H1 (cell line): ENCODE measurements around the gene TIGD6. TPM values are rescaled to one million over a fixed set of nuclear protein-coding genes. Genes with fewer than 3 reads are reported as not detected.

Source experiments
- CTCF ChIA-PET: fragments of 300-600 bp; sonication (Branson Sonifier 250); formaldehyde crosslinking; loops from one replicate; lab custom pipeline; 2021; ENCODE audit not compliant: partially characterized antibody; lab: Charles Lee
- POLR2A ChIA-PET: fragments of 300-600 bp; sonication (Branson Sonifier 250); formaldehyde crosslinking; loops from one replicate; lab custom pipeline; 2021; ENCODE audit warnings: inconsistent platforms; ENCODE audit not compliant: partially characterized antibody; lab: Charles Lee
- DNase-seq, 2 experiments: peaks; one replicate each; pipeline versions ENCODE4 v3.0.0 to v3.0.0-alpha.2; 2010 to 2022; ENCODE audit warnings: low spot score in 2 of 2, low read depth in 1 of 2, mixed read lengths in 1 of 2
- FAIRE-seq: peaks from 2 replicates; lab custom pipeline; 2011; peaks lifted over from hg19 to GRCh38; lab: Jason Lieb, UNC
- H2AFZ ChIP-seq: 2 replicates; pipeline ENCODE4 v1.8.1; 2012; ENCODE audit warnings: low read length, inconsistent platforms
- H2AK5ac ChIP-seq: 2 replicates; pipeline ENCODE4 v1.6.1; 2013; ENCODE audit warnings: low read depth, low read length
- H2BK120ac ChIP-seq: replicated peaks from 2 replicates; pipeline ENCODE3; 2013; ENCODE audit warnings: low read depth, low read length, inconsistent platforms
- H2BK12ac ChIP-seq: 2 replicates; pipeline ENCODE4 v1.6.1; 2013; ENCODE audit warnings: low read depth, low read length
- H2BK15ac ChIP-seq: 2 replicates; pipeline ENCODE4 v1.6.1; 2013; ENCODE audit warnings: low read length
- H2BK20ac ChIP-seq: 2 replicates; pipeline ENCODE4 v1.6.1; 2013; ENCODE audit warnings: low read length
- H2BK5ac ChIP-seq: 2 replicates; pipeline ENCODE4 v1.6.1; 2013; ENCODE audit warnings: low read depth, low read length
- H3K14ac ChIP-seq: 2 replicates; pipeline ENCODE4 v1.6.1; 2013; ENCODE audit warnings: inconsistent platforms; ENCODE audit not compliant: insufficient read length
- H3K18ac ChIP-seq: 2 replicates; pipeline ENCODE4 v1.6.1; 2013; ENCODE audit warnings: low read length; ENCODE audit errors: extremely low read depth
- H3K23ac ChIP-seq: 2 replicates; pipeline ENCODE4 v1.6.1; 2013; ENCODE audit warnings: inconsistent platforms; ENCODE audit not compliant: insufficient read length
- H3K23me2 ChIP-seq: 2 replicates; pipeline ENCODE4 v1.6.1; 2013; ENCODE audit warnings: low read depth, low read length
- H3K27ac ChIP-seq: 2 replicates; pipeline ENCODE4 v1.6.1; 2011; ENCODE audit warnings: low read depth, low read length, inconsistent platforms
- H3K27me3 ChIP-seq, 4 experiments: replicated peaks in 1 of 4; 1 replicate in 1 of 4; 2 replicates in 3 of 4; pipeline versions ENCODE4 v1.6.1 to v1.8.1; 2011 to 2013; ENCODE audit warnings: low read length in 3 of 4, mild to moderate bottlenecking in 3 of 4, inconsistent platforms in 2 of 4, mixed read lengths in 2 of 4, moderate library complexity in 1 of 4; ENCODE audit not compliant: control insufficient read depth in 3 of 4, insufficient read depth in 3 of 4; ENCODE audit errors: extremely low read depth in 1 of 4
- H3K36me3 ChIP-seq, 4 experiments: 2 replicates each; pipeline versions ENCODE4 v1.6.1 to v1.8.1; 2011 to 2013; ENCODE audit warnings: mild to moderate bottlenecking in 4 of 4, low read length in 3 of 4, moderate library complexity in 2 of 4, control low read depth in 1 of 4, inconsistent platforms in 1 of 4; ENCODE audit not compliant: insufficient read depth in 4 of 4, control insufficient read depth in 2 of 4
- H3K4ac ChIP-seq: replicated peaks from 2 replicates; pipeline ENCODE3; 2013; ENCODE audit warnings: low read length, low read depth, mixed read lengths, inconsistent platforms; ENCODE audit not compliant: insufficient read length
- H3K4me1 ChIP-seq, 4 experiments: replicated peaks in 1 of 4; 1 replicate in 1 of 4; 2 replicates in 3 of 4; pipeline versions ENCODE4 v1.6.1 to v1.8.1; 2011 to 2013; ENCODE audit warnings: low read length in 3 of 4, inconsistent platforms in 2 of 4, mixed read lengths in 1 of 4; ENCODE audit not compliant: insufficient read depth in 4 of 4, control insufficient read depth in 3 of 4
- H3K4me2 ChIP-seq, 2 experiments: 2 replicates each; pipeline versions ENCODE4 v1.6.1 to v1.8.1; 2011 to 2013; ENCODE audit warnings: low read depth in 2 of 2, low read length in 2 of 2, control low read depth in 1 of 2, inconsistent platforms in 1 of 2, mild to moderate bottlenecking in 1 of 2; ENCODE audit not compliant: insufficient read depth in 1 of 2
- H3K4me3 ChIP-seq, 4 experiments: fragments of 200-600, 300-600 bp in 1 of 4; sonication (generic), shearing (Covaris generic), sonication (Bioruptor Twin) in 1 of 4; 2 replicates each; pipeline versions ENCODE4 v1.5.1 to v1.8.1; 2011 to 2016; ENCODE audit warnings: low read length in 4 of 4, low read depth in 3 of 4, control low read depth in 2 of 4, inconsistent platforms in 2 of 4, mild to moderate bottlenecking in 2 of 4, mixed read lengths in 1 of 4, moderate library complexity in 1 of 4; ENCODE audit not compliant: insufficient read depth in 2 of 4; ENCODE audit errors: extremely low read depth in 1 of 4
- H3K56ac ChIP-seq: replicated peaks from 2 replicates; pipeline ENCODE3; 2013; ENCODE audit warnings: low read depth, mild to moderate bottlenecking, mixed read lengths, low read length, inconsistent platforms; ENCODE audit not compliant: insufficient read length
- H3K79me1 ChIP-seq: 2 replicates; pipeline ENCODE4 v1.6.1; 2013; ENCODE audit warnings: low read depth, low read length, control low read depth
- H3K79me2 ChIP-seq, 2 experiments: 2 replicates each; pipeline versions ENCODE4 v1.6.1 to v1.8.1; 2012 to 2013; ENCODE audit warnings: low read length in 2 of 2, mild to moderate bottlenecking in 2 of 2, inconsistent platforms in 1 of 2; ENCODE audit not compliant: insufficient read depth in 2 of 2, control insufficient read depth in 1 of 2
- H3K9ac ChIP-seq, 4 experiments: replicated peaks in 1 of 4; 1 replicate in 1 of 4; 2 replicates in 3 of 4; pipeline versions ENCODE4 v1.6.1 to v1.8.1; 2011 to 2013; ENCODE audit warnings: low read depth in 3 of 4, low read length in 3 of 4, control low read depth in 2 of 4, mild to moderate bottlenecking in 2 of 4, moderate library complexity in 2 of 4, inconsistent platforms in 1 of 4; ENCODE audit errors: extremely low read depth in 1 of 4
- H3K9me3 ChIP-seq, 2 experiments: 2 replicates each; pipeline versions ENCODE4 v1.6.1 to v1.8.1; 2012 to 2013; ENCODE audit warnings: mild to moderate bottlenecking in 2 of 2, moderate library complexity in 2 of 2, control low read depth in 1 of 2, inconsistent platforms in 1 of 2, low read depth in 1 of 2, low read length in 1 of 2, mixed read lengths in 1 of 2; ENCODE audit not compliant: insufficient read depth in 2 of 2
- H4K20me1 ChIP-seq, 2 experiments: replicated peaks in 1 of 2; 2 replicates each; pipeline versions ENCODE3 to v1.8.1; 2011 to 2013; ENCODE audit warnings: inconsistent platforms in 2 of 2, low read length in 2 of 2, mild to moderate bottlenecking in 1 of 2; ENCODE audit not compliant: insufficient read depth in 2 of 2, control insufficient read depth in 1 of 2
- H4K5ac ChIP-seq: 2 replicates; pipeline ENCODE4 v1.6.1; 2013; ENCODE audit warnings: low read length, low read depth, mixed read lengths, inconsistent platforms; ENCODE audit not compliant: insufficient read length
- H4K8ac ChIP-seq: 2 replicates; pipeline ENCODE4 v1.8.0; 2013; ENCODE audit warnings: mild to moderate bottlenecking, moderate library complexity, low read length, inconsistent platforms; ENCODE audit not compliant: insufficient read depth; ENCODE audit errors: extremely low read depth
- H4K91ac ChIP-seq: replicated peaks from 2 replicates; pipeline ENCODE3; 2013; ENCODE audit warnings: low read length, mixed read lengths, inconsistent platforms; ENCODE audit not compliant: insufficient read length
- RAD21 ChIP-seq, 2 experiments: IDR thresholded peaks in 1 of 2; conservative IDR thresholded peaks in 1 of 2; 2 replicates each; pipeline ENCODE4 v1.6.1; 2011; ENCODE audit warnings: low read depth in 2 of 2, low read length in 2 of 2, improper control_type of control experiment in 1 of 2, inconsistent platforms in 1 of 2, mild to moderate bottlenecking in 1 of 2, moderate library complexity in 1 of 2
- TCF12 ChIP-seq: IDR thresholded peaks from 2 replicates; pipeline ENCODE4 v1.6.1; 2011; ENCODE audit warnings: low read depth, mild to moderate bottlenecking, low read length
- WGBS, 2 experiments: shearing (Covaris generic) in 1 of 2; methylation state at CpG; one replicate each; pipeline versions ENCODE4 v1.1.6 to v1.1.7; 2013 to 2015; ENCODE audit warnings: low lambda C conversion rate in 2 of 2, mixed read lengths in 2 of 2, inconsistent platforms in 1 of 2, low coverage in 1 of 2, missing lambda C conversion rate in 1 of 2; ENCODE audit not compliant: insufficient replicate concordance in 2 of 2, insufficient coverage in 1 of 2, insufficient read length in 1 of 2; ENCODE audit errors: extremely low coverage in 1 of 2, missing lambda C conversion rate in 1 of 2; 5-methylcytosine and 5-hydroxymethylcytosine counted together
- polyA plus RNA-seq, 7 experiments: library from polyadenylated mRNA; depleted of rRNA in 3 of 7; stranded (reverse) in 5 of 7; unstranded in 2 of 7; fragments of >200 nt in 5 of 7; fragments of 200-250 nt in 2 of 7; gene quantifications; 1 replicate in 5 of 7; 2 replicates in 1 of 7; 4 replicates in 1 of 7; pipeline versions ENCODE4 v1.2.1 to v1.2.3, GENCODE V29; 2011 to 2013; ENCODE audit warnings: missing spikeins in 2 of 7, mixed read lengths in 2 of 7
- total RNA-seq: library from RNA; stranded (reverse); fragmentation: NEBNext Ultra II Directional; extraction: Animal tissue kit (Norgen Biotek cat#: 25700); gene quantifications from 2 replicates; pipeline ENCODE4 v1.2.1, GENCODE V29; 2021
- TF ChIP-seq, protein P1 (sequence below), 3 experiments: IDR thresholded peaks; 1 replicate in 2 of 3; 2 replicates in 1 of 3; pipeline versions ENCODE4 v1.5.1 to v1.6.1; 2011; ENCODE audit warnings: low read length in 3 of 3, mild to moderate bottlenecking in 3 of 3, inconsistent platforms in 2 of 3, low read depth in 1 of 3, moderate library complexity in 1 of 3; ENCODE audit not compliant: insufficient read depth in 1 of 3; ENCODE audit errors: control extremely low read depth in 1 of 3

TIGD6 gene
- total and polyA plus RNA-seq, 2 of the 8 experiments (the other 6 are each of a cell fraction or from before 2014, with no cell fraction given), result 1.3 to 2.4 TPM

GRCh38 chr5:149951138-149951749 lies 49.2 kb downstream of the TIGD6 start:
- Histone ChIP-seq H2BK20ac (no peak overlapping the region), H3K4me3 (no peak overlapping the region), H4K5ac (no peak overlapping the region), H2BK12ac (no peak overlapping the region), H3K79me2 (no peaks in the 10 kb centered on the region), H4K91ac (no peak overlapping the region), H3K79me1 (no peaks in the 10 kb centered on the region), H4K20me1 (no peaks in the 10 kb centered on the region), H2BK5ac (no peak overlapping the region), H3K23ac (no peak overlapping the region), H3K4me2 (no peak overlapping the region), H3K14ac (no peak overlapping the region), H3K4ac (no peak overlapping the region), H3K23me2 (no peaks in the 10 kb centered on the region), H3K27me3 (no peaks in the 10 kb centered on the region), H3K18ac (no peak overlapping the region), H3K56ac (no peak overlapping the region), H2AFZ (peak overlapping the region; percentile 63; the same call in 1 of the 2 replicates), H2AK5ac (no peak overlapping the region; the same call in 1 of the 2 replicates), H3K4me1 (no peaks in the 10 kb centered on the region), H3K36me3 (no peaks in the 10 kb centered on the region), H3K9ac (no peak overlapping the region), H2BK15ac (no peak overlapping the region), H3K9me3 (no peaks in the 10 kb centered on the region), H3K27ac (no peak overlapping the region), H2BK120ac (no peak overlapping the region), H4K8ac (no peak overlapping the region)
- TF ChIP-seq, protein P1, sequence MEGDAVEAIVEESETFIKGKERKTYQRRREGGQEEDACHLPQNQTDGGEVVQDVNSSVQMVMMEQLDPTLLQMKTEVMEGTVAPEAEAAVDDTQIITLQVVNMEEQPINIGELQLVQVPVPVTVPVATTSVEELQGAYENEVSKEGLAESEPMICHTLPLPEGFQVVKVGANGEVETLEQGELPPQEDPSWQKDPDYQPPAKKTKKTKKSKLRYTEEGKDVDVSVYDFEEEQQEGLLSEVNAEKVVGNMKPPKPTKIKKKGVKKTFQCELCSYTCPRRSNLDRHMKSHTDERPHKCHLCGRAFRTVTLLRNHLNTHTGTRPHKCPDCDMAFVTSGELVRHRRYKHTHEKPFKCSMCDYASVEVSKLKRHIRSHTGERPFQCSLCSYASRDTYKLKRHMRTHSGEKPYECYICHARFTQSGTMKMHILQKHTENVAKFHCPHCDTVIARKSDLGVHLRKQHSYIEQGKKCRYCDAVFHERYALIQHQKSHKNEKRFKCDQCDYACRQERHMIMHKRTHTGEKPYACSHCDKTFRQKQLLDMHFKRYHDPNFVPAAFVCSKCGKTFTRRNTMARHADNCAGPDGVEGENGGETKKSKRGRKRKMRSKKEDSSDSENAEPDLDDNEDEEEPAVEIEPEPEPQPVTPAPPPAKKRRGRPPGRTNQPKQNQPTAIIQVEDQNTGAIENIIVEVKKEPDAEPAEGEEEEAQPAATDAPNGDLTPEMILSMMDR (IDR thresholded peaks at IDR 0.05; ENCODE audit: control extremely low read depth in 1 of 3, insufficient read depth in 1 of 3, low read depth in 1 of 3, low read length in 3 of 3), result peak; percentile 27 to 56 (median 29); a peak in 3 of 4 replicates
- TF ChIP-seq TCF12 (no peak), RAD21 (IDR thresholded peaks at IDR 0.05 in 1 of 2, conservative IDR thresholded peaks at IDR 0.05 in 1 of 2; ENCODE audit: low read depth in 2 of 2, low read length in 2 of 2) (peak; percentile 10 to 29; a peak in 2 of 4 replicates)
- ChIA-PET POLR2A (interaction anchor here (0.8 kb wide), 1 partner anchor 10 kb away, joined by 4 read pairs; the partner anchor contains the start of gene SLC26A2), CTCF (interaction anchor here (0.6 to 9.8 kb wide), 18 partner anchors 10 to 173 kb away, joined by 3 to 104 read pairs (median 4); partner anchors contain the start of gene SLC26A2)
- no peak for FAIRE-seq
- DNase-seq, result no peak
- 72% methylated on average over 6 of the region's 6 CpGs; no CpG with 5 or more reads in 1 of the 2 experiments for WGBS, 2 experiments
